Measurements from ENCODE around the gene C19orf73.

C19orf73 gene

GRCh38 chr19:49101160-49101559 lies 17.8 kb downstream of the C19orf73 start:
- no peak for DNase-seq (ENCODE audit: low spot score)

- DNase-seq (ENCODE audit: low spot score), result no peak
These were observed 20.1 kb downstream of the C19orf73 start for GRCh38 chr19:49098795-49099194.

- peak; percentile 80 for DNase-seq (ENCODE audit: low spot score)
These were observed 21.3 kb downstream of the C19orf73 start for GRCh38 chr19:49097453-49098288.

GRCh38 chr19:49094505-49095482 lies 24.1 kb downstream of the C19orf73 start:
- DNase-seq (ENCODE audit: low spot score), result no peak

GRCh38 chr19:49092686-49093085 lies 26.3 kb downstream of the C19orf73 start:
- DNase-seq (ENCODE audit: low spot score), result no peak

- no peak for DNase-seq (ENCODE audit: low spot score)
These were observed 27.4 kb downstream of the C19orf73 start for GRCh38 chr19:49091391-49092038.

- no peak for DNase-seq (ENCODE audit: low spot score)
These were observed 32.6 kb downstream of the C19orf73 start for GRCh38 chr19:49086296-49086695.

- DNase-seq (ENCODE audit: low spot score), result no peak
These were observed 33.1 kb downstream of the C19orf73 start for GRCh38 chr19:49085868-49086232.

GRCh38 chr19:49085020-49085867 lies 33.7 kb downstream of the C19orf73 start, which contains the start of gene SNRNP70:
TSS of gene SNRNP70 (plus strand) at chr19:49085451. CDS start at chr19:49086415, 964 bp downstream.
- DNase-seq (ENCODE audit: low spot score), result peak; percentile 100

- no peak for DNase-seq (ENCODE audit: low spot score)
These were observed 34.5 kb downstream of the C19orf73 start for GRCh38 chr19:49084206-49085019.

GRCh38 chr19:49081273-49081672 lies 37.7 kb downstream of the C19orf73 start:
- no peak for DNase-seq (ENCODE audit: low spot score)

GRCh38 chr19:49080392-49080791 lies 38.6 kb downstream of the C19orf73 start:
- DNase-seq (ENCODE audit: low spot score), result no peak

GRCh38 chr19:49074869-49075268 lies 44.1 kb downstream of the C19orf73 start:
- DNase-seq (ENCODE audit: low spot score), result peak; percentile 15

GRCh38 chr19:49073514-49074378 lies 45.2 kb downstream of the C19orf73 start:
- DNase-seq (ENCODE audit: low spot score), result no peak

GRCh38 chr19:49071860-49072547 lies 46.9 kb downstream of the C19orf73 start:
- no peak for DNase-seq (ENCODE audit: low spot score)

GRCh38 chr19:49070416-49070815 lies 48.5 kb downstream of the C19orf73 start:
- no peak for DNase-seq (ENCODE audit: low spot score)

- no peak for DNase-seq (ENCODE audit: low spot score)
These were observed 49.9 kb downstream of the C19orf73 start for GRCh38 chr19:49069026-49069425.
